ENCODE results near the gene ADCY9. TPM values are rescaled to one million over a fixed set of nuclear protein-coding genes. Genes with fewer than 3 reads are reported as not detected.

The ADCY9 gene
- polyA plus RNA-seq, 2 of the 4 experiments (the other 2 are of a cell fraction), result 6.2 to 7.6 TPM

DNA sequence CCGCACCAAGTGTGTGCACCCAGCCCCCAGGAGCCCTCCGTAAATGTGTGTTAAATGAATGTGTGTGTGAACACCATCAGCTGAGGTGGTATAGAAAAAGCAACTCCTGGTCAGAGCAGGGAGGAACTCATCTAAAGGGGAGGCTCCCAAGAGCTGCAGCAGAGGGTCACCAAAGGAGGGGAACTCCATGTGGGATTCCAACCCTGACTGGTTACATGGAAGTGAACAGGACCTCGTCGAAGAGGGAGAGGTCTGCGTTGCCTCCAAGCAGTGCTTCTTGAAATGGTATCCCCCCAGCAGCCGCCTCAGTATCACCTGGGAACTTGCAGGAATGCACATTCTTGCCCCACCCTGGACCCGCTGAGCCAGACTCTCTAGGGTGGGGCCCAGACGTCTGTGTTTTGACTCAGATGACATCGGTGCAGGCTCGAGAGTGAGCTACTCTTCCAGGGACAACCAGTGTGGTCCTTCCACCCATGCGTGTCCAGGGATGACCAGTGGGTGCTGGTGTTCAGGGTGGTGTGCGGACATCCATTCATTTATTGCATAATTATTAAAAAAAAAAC lies 30.8 kb downstream of the ADCY9 start:
- Histone ChIP-seq H3K4me3 (no peak overlapping the region), H3K27ac (peak overlapping the region in 1 of 2 experiments; percentile 28; a peak in 1 of 6 replicates), H3K4me2 (peak overlapping the region; percentile 54; the same call in 2 of the 3 replicates), H3K4me1 (peaks cover 34% of the 10 kb centered on the region), H3K9me3 (no peaks in the 10 kb centered on the region)
- ATAC-seq, result peak in 1 of 2 experiments; percentile 69; a peak in 3 of 6 replicates
- 49% methylated on average over 11 of the region's 12 CpGs for WGBS (ENCODE audit: missing lambda C conversion rate)
- FAIRE-seq, result no peak
- POLR2A ChIA-PET, result no interaction called here
- DNase-seq (ENCODE audit: low read depth in 1 of 2, low spot score in 1 of 2), result peak in 1 of 2 experiments; percentile 66
- CTCF ChIA-PET, result interaction anchor here (0.9 to 3.3 kb wide), 4 partner anchors 10 to 169 kb away, joined by 3 to 9 read pairs (median 4); no protein-coding TSS in a partner anchor
- TF ChIP-seq, protein P1, sequence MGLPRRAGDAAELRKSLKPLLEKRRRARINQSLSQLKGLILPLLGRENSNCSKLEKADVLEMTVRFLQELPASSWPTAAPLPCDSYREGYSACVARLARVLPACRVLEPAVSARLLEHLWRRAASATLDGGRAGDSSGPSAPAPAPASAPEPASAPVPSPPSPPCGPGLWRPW (IDR thresholded peaks at IDR 0.05), result no peak
- TF ChIP-seq, protein P2, sequence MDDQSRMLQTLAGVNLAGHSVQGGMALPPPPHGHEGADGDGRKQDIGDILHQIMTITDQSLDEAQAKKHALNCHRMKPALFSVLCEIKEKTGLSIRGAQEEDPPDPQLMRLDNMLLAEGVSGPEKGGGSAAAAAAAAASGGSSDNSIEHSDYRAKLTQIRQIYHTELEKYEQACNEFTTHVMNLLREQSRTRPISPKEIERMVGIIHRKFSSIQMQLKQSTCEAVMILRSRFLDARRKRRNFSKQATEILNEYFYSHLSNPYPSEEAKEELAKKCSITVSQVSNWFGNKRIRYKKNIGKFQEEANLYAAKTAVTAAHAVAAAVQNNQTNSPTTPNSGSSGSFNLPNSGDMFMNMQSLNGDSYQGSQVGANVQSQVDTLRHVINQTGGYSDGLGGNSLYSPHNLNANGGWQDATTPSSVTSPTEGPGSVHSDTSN (IDR thresholded peaks at IDR 0.05), result no peak

DNA sequence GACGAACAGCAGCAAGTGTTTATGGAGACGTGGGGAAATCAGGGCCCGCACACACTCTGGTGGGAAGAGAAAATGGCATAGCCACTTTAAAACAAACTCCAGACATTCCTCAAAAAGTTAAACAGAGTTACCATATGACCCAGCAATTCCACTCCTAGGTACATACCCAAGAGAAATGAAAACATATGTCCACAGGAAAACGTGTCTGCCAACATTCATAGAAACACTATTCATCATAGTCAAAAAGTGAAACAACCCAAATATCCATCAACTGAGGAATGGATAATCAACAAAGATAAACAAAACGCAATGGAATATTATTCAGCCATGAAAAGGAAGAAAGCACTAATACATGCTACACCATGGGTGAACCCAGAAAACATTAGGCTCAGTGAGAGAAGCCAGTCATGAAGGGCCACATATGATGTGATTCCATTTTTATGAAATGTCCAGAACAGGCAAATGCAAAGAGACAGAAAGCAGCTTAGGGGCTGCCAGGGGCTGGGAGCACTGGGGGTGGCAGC lies 32.8 kb downstream of the ADCY9 start:
- Histone ChIP-seq H3K4me1 (peaks cover 27% of the 10 kb centered on the region), H3K4me2 (no peak overlapping the region), H3K4me3 (no peak overlapping the region), H3K9me3 (no peaks in the 10 kb centered on the region), H3K27ac (no peak overlapping the region)
- FAIRE-seq (peak; percentile 13), DNase-seq (ENCODE audit: low read depth in 1 of 2, low spot score in 1 of 2) (no peak), ATAC-seq (no peak)
- TF ChIP-seq KDM1A (IDR thresholded peaks at IDR 0.05; ENCODE audit: low read depth) (peak; percentile 47; the same call in 1 of the 2 replicates), SREBF2 (IDR thresholded peaks at IDR 0.05) (no peak)
- WGBS (ENCODE audit: missing lambda C conversion rate), result 84% methylated on average over 5 of the region's 5 CpGs
- CTCF ChIA-PET, result no interaction called here
- POLR2A ChIA-PET, result no interaction called here

DNA sequence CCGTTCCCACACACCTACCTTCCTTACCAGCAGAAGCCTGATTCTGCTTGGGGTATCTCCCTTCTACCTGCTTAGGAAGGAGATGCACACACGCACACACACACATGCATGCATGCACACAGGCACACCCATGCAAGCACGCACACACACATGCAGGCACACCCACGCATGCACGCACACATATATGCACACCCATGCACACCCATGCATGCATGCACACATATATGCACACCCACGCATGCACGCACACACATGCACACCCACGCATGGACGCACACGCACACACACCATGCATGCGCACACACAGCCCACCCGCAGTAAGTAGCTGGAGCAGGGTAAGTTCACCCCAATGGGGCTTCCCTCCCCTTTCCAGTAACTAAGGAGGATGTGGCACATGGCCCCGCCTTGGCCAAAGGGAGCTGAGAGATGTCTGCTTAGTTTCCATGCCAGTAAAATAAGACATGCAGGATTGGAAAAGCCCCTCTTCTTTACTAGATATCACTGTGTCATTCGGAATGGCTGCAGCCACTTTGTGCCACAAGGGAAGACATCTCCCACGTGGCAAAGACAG lies 33.7 kb downstream of the ADCY9 start:
- Histone ChIP-seq H3K27ac (no peak overlapping the region), H3K4me2 (no peak overlapping the region), H3K4me1 (peaks cover 24% of the 10 kb centered on the region), H3K9me3 (no peaks in the 10 kb centered on the region), H3K4me3 (no peak overlapping the region)
- WGBS (ENCODE audit: missing lambda C conversion rate), result 84% methylated on average over 15 of the region's 15 CpGs
- no peak for DNase-seq (ENCODE audit: low read depth in 1 of 2, low spot score in 1 of 2)
- CTCF ChIA-PET, result interaction anchor here (0.5 to 0.6 kb wide), 2 partner anchors 395 to 480 kb away, joined by 3 to 4 read pairs; no protein-coding TSS in a partner anchor
- ATAC-seq, result no peak
- no peak for FAIRE-seq
- no peak for TF ChIP-seq EP300 (IDR thresholded peaks at IDR 0.05)
- POLR2A ChIA-PET, result no interaction called here

DNA sequence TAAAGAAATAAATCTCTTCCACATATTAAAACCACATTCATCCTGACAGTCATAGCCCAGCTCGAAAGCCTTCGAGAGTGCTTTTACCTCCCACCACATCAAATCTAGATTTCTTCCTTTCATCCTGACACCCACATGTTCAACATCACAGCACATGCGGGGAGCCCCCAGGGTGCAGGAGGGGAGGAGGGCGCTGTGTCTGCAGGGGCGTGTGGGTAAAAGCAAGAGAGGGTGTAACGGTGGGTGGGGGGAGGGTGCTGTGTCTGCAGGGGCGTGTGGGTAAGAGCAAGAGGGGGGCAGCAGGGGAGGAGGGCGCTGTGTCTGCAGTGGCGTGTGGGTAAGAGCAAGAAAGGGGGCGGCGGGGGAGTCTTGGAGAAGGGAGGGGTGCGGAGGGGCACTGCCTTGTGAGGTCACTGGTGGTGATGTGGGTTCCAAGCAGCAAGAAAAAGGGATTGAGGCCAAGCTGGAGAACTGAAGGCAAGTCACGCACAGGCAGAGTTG lies 34.7 kb downstream of the ADCY9 start:
- no peaks in the 10 kb centered on the region for H3K9me3 ChIP-seq
- H3K4me2 ChIP-seq, result no peak overlapping the region
- TF ChIP-seq ZFP36 (IDR thresholded peaks at IDR 0.05; ENCODE audit: borderline replicate concordance, partially characterized antibody) (no peak), KDM5A (IDR thresholded peaks at IDR 0.05) (no peak), ZSCAN20 (CRISPR knock-in tag; IDR thresholded peaks at IDR 0.05) (no peak), RARB (CRISPR knock-in tag; IDR thresholded peaks at IDR 0.05) (no peak), SMC3 (IDR thresholded peaks at IDR 0.05) (no peak), MAFK (IDR thresholded peaks at IDR 0.05; ENCODE audit: partially characterized antibody) (no peak), BHLHE40 (IDR thresholded peaks at IDR 0.05; ENCODE audit: low read depth, low read length) (no peak), CEBPB (IDR thresholded peaks at IDR 0.05) (no peak), JUN (IDR thresholded peaks at IDR 0.05) (no peak), NR3C1 (IDR thresholded peaks at IDR 0.05) (no peak), TFCP2L1 (CRISPR knock-in tag; IDR thresholded peaks at IDR 0.05) (no peak), POLR2A (IDR thresholded peaks at IDR 0.05; ENCODE audit: low read length) (no peak), JUNB (IDR thresholded peaks at IDR 0.05) (no peak), EP300 (IDR thresholded peaks at IDR 0.05) (no peak), NFE2L2 (conservative IDR thresholded peaks at IDR 0.05; ENCODE audit: low read length) (no peak)
- TF ChIP-seq, protein P3, sequence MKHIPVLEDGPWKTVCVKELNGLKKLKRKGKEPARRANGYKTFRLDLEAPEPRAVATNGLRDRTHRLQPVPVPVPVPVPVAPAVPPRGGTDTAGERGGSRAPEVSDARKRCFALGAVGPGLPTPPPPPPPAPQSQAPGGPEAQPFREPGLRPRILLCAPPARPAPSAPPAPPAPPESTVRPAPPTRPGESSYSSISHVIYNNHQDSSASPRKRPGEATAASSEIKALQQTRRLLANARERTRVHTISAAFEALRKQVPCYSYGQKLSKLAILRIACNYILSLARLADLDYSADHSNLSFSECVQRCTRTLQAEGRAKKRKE (CRISPR knock-in tag; IDR thresholded peaks at IDR 0.05; ENCODE audit: low read depth), result no peak
- TF ChIP-seq, protein P4, sequence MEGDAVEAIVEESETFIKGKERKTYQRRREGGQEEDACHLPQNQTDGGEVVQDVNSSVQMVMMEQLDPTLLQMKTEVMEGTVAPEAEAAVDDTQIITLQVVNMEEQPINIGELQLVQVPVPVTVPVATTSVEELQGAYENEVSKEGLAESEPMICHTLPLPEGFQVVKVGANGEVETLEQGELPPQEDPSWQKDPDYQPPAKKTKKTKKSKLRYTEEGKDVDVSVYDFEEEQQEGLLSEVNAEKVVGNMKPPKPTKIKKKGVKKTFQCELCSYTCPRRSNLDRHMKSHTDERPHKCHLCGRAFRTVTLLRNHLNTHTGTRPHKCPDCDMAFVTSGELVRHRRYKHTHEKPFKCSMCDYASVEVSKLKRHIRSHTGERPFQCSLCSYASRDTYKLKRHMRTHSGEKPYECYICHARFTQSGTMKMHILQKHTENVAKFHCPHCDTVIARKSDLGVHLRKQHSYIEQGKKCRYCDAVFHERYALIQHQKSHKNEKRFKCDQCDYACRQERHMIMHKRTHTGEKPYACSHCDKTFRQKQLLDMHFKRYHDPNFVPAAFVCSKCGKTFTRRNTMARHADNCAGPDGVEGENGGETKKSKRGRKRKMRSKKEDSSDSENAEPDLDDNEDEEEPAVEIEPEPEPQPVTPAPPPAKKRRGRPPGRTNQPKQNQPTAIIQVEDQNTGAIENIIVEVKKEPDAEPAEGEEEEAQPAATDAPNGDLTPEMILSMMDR (IDR thresholded peaks at IDR 0.05), result no peak
- TF ChIP-seq, protein P5, sequence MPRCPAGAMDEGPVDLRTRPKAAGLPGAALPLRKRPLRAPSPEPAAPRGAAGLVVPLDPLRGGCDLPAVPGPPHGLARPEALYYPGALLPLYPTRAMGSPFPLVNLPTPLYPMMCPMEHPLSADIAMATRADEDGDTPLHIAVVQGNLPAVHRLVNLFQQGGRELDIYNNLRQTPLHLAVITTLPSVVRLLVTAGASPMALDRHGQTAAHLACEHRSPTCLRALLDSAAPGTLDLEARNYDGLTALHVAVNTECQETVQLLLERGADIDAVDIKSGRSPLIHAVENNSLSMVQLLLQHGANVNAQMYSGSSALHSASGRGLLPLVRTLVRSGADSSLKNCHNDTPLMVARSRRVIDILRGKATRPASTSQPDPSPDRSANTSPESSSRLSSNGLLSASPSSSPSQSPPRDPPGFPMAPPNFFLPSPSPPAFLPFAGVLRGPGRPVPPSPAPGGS (IDR thresholded peaks at IDR 0.05), result no peak
- TF ChIP-seq, protein P6, sequence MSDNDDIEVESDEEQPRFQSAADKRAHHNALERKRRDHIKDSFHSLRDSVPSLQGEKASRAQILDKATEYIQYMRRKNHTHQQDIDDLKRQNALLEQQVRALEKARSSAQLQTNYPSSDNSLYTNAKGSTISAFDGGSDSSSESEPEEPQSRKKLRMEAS (IDR thresholded peaks at IDR 0.05), result no peak
- H3K4me1 ChIP-seq, result peaks cover 14% of the 10 kb centered on the region
- no peak overlapping the region for H3K4me3 ChIP-seq
- CTCF ChIA-PET, result interaction anchor here (0.6 kb wide), 1 partner anchor 394 kb away, joined by 4 read pairs; no protein-coding TSS in a partner anchor
- WGBS (ENCODE audit: missing lambda C conversion rate), result 86% methylated on average over 9 of the region's 13 CpGs
- ATAC-seq (no peak), DNase-seq (ENCODE audit: low read depth in 1 of 2, low spot score in 1 of 2) (no peak), FAIRE-seq (no peak)
- no peak overlapping the region for H3K27ac ChIP-seq
- POLR2A ChIA-PET, result no interaction called here

Measured in A549 (cell line).